Fibroblast of gingiva (primary cell): ENCODE results near the gene BTN2A1.
A peak's percentile ranks its signal among the peaks of the same experiment; 100 is the strongest.

ENCODE experiments used
- DNase-seq: peaks from one replicate; pipeline ENCODE4 v3.0.0-alpha.2; 2011; ENCODE audit warnings: low read depth

Gene BTN2A1

DNA sequence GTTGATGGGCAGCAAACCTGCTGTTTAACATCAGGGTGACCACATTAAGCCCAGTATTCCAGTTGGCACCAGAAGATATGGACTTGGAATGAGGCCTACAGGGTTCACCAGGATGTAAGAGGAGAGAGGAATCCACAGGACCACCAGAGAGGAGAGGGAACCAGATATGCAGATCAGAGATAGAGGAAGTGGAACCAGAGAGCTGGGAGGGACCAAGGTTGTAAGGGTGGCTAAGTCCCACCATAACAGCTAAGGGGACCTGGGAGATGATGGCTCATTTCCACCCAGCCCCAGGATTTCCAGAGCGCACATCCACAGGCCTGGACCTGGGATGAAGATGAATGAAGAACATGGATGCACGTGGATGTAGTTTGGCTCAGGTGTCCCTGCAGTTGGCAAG lies 11.1 kb downstream of the BTN2A1 start:
- no peak for DNase-seq

DNA sequence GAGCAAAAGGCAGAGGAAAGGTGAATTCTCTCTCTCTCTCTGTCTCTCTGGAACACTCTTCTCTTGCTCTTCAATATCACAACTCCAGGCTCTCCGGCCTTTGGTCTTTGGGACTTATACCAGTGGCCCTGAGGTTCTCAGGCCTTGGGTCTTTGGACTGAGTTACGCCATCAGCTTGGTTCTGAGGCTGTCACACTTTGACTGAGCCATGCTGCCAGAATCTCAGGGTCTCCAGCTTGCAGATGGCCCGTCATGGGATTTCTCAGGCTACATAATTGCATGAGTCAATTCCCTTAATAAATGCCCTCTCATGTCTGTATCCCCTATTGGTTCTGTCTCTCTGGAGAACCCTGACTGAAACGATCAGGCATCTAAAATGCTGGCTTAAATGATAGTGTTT lies 12.9 kb downstream of the BTN2A1 start:
- no peak for DNase-seq

DNA sequence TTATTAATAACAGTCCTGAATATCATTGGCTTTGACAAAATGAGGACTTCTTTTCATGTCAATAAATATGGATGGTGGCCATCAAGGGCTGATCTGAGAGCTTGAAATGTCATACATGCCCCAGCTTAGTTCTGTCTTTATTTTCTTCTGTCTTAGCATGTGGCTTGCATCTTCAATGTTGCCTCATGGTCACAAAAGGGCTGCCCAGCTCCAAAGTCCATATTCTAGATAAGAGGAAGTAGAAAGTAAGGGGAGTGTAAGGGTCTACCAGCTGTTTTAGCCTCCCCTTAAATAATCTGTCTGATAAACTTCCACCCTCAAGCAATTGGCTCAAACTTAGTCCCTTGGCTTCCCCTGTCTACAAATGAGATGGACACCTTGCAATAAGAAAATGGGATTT lies 14.2 kb downstream of the BTN2A1 start:
- DNase-seq = no peak

DNA sequence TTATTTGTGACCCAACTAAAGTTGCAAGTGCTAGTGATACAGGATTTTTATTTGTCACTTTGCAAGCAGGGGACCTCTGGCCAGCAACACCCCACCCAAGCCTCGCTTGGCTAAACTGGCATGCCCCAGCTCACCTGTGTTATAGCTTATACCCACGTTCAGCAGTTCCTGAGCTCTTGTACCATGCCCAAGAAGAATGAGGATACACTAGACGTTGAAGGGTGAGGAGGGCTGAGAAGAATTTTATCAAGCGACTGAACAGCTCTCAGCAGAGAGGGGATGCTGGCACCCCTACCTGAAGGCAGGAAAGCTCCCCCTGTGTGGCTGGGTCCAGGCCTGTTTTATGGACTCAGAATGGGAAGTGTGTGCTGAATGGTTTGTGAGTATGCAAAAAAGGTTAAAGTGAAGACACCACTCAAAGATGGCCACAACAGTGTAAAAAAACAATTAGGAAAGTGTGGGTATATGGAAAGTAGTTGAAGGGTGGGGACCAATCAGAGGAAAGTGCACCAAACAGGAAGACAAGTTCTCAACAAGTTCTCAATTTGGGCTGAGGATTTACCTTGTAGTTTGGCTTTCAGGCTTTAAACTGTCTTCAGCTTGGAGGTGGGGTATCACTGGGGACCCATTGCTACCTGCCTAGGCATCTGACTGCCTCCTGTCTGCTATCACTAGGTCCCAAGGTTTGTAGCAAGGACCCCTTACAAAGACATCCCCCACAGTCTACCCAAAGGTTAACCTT lies 15.0 kb downstream of the BTN2A1 start:
- DNase-seq = no peak

DNA sequence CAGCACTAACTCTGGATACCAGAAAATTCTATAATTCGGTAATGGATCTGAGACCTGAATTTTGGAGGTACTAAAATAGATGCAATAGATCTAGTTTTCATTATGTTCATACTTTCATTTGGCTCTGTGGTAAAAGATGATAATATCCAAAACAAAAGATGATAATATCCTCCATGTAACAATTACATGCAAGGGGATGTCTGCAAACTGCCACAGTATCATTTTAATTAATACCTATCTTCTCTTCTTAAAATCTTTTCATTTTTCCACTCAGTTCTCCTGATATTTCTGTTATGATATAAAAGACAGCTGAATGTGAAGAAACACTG lies 15.6 kb downstream of the BTN2A1 start:
- DNase-seq = no peak

DNA sequence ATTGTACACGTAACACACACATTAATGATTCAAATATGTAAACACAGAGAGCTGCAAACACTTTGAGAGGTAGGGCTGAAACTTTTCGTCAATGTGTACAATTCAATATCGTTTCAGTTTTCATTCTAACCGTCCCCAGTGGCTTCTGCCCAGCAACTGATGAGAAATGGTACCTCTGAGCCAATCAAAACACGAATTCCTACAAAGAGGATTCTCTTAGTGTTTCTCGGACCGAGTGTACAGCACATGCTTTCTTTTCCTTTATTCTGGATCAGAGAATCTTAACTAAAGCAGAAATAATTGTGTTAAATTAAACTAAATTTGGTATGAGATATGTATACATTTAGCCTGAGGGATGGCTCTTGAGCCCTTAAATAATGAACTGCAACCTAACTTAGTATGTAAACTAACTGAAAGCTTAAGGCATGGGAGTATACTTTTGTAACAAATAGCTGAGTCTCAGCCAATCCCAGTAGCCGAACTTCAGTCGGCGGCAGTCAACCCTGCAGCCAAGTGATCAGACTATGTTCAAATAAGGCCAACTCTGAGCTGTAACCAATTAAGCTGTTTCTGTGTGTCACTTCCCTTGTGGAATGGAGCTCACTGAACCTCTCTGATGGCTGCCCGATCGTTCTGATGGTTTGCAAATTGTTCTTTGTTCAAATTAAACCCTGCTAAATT lies 16.1 kb downstream of the BTN2A1 start:
- DNase-seq = peak; percentile 94

DNA sequence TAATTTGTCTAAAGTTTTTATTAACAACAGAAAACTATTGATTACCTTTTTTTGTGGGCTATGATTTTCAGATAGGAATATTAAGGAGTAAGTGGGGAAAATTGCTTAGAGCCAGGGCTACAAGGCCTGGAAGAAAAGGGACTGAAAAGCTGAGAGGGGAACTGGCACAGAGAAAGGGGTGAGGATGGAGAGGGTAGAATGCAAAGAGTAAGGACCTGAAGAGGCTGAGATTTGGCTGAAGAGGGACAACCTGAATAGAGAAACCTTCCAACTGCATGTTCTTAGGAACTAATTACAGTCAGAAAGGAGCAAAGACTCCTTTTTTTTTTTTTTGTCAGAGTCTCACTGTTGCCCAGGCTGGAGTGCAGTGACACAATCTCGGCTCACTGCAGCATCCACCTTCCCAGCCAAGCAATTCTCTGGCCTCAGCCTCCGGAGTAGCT lies 16.7 kb downstream of the BTN2A1 start:
- no peak for DNase-seq

DNA sequence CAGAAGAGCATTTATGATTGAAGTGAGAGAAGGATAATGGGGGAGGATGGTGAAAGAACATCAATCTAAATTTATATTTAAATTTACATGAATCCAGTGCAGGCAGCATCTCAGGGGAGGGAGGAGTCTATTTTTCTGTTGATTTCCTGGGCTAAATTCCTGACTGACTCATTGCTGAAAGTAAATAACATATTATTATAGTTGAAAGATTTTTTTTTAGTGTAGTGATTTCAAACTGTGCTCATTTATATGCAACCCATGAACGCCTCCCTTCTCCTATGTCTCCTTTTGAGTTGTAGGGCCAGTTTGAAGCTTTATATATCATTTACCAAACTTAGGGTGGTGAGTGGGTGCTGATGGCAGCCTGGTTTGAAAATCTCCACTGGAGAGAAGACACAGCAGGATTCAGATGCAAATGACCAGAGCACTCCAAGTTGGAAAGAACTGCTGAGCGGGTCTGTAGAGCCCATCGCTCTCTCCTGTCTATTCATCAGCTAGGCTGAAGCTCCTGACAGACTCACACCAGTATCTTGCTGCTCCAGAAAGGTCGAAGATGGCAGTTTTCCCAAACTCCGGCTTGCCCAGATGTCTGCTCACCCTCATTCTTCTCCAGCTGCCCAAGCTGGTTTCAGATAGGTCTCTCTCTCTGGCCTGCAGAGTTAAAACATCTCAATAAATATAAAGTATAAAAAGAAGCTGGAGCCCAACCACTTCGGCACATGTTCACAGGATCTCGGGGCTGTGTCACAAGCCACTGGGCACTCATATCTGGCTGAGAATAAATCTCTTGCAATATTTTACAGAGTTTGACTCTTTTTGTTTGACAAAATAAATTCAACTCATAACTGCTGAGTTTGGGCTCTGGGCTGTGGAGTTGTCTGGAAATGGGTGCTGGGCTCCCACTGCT lies 18.3 kb downstream of the BTN2A1 start:
- DNase-seq = no peak

DNA sequence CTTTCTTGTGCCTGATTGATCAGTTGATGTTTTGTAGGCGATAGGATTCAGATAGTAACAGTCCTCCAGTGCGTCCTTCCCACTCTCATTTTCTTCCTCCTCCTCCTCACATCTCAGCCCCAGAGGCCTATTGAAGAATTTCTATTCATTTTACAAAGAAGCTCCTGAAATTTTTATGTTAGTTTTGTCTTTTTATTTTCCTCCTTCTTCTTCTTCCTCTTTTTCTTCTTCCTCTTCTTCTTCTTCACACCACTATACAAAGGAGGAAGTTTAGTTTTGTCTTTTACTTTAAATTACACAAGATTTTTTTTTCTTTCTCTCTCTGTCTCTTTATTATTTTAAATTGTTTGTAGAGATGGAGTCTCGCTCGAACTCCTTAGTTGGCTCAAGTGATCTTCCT lies 19.1 kb downstream of the BTN2A1 start:
- no peak for DNase-seq

DNA sequence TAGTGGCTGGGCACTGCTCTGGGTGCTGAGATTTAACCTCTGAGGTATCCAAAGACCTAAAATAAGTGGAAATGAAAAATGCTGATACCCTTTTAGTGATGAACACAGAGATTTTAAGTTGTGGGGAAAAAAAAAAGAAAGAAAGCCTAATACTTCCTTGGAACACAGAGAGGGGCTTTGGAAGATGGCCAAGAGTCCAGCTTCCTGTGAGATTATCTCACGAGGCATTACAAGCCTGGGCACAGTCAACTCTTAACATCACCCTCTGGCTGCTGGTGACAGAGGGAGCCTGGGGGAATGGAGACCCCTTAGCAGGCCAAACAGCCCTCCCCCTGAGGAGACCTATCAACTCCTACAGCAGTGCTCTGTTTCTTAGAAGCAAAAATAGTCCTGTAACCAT lies 19.7 kb downstream of the BTN2A1 start:
- DNase-seq = no peak

DNA sequence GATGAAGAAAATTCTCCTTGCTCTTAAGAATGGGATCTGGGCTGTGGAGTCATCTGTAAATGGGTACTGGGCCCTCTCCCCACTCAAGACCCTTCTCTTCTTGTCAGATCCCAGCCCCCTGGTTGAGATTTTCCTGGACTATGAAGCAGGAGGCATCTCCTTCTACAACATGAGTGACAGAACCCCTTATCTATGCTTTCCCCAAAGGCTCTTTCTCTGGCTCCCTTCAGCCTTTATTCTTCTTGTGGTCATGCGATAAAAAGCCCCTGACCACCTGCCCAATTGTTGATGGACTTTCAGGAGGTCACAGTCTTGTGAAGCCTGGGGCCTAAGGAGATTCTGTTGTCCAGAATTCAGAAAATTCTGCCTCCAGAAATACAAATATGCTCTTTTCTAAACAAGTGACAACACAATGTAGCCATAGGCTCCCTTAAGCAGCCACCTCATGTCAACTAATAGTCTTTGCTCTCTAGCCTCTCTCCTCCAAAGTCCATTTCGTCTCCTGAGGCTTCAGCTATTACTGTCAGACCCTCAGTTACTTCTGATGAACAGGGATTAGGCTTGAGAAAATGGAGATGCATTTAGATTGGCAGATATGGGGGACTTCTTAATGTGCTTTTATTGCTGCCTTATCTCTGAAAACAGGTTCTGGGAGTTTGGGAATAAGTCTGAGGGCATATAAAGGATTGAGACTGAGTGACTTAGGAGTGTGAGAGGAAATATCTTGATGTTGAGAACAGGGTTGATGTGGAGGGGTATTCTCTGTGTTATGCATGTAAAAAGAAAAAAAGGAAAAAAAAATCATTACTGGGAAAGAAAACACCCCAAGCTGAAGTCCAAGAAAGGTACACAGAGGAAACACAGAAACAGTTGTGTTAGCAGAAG lies 20.6 kb downstream of the BTN2A1 start:
- DNase-seq = no peak

DNA sequence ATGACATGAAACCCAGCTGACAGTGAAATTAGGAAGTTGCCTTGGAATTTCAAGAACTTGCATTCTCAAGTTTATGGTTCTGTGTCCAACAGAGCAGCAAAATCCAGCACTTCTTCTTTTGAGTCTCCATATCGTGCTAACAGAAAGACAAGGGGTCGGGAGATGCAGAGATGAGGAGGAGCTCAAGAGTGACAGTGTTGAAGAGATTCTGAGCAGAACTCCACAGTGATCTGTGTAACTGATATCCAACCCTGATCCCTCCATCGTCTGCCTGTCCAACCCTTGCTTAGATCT lies 21.2 kb downstream of the BTN2A1 start:
- DNase-seq = no peak

DNA sequence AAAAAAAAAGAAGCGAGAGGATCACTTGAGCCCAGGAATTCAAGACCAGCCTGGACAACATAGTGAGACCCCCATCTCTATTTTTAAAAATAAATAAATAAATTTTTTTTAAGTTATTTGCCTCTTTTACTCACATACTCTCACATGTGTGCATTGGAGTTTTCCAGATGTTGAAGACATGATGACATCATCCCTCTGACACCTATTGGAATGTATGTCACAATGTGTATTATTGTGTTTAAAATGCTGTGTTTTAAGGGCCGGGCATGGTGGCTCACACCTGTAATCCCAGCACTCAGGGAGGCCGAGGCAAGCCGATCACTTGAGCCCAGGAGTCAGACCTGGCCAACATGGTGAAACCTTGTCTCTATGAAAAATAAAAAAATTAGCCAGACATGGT lies 24.6 kb downstream of the BTN2A1 start:
- no peak for DNase-seq

DNA sequence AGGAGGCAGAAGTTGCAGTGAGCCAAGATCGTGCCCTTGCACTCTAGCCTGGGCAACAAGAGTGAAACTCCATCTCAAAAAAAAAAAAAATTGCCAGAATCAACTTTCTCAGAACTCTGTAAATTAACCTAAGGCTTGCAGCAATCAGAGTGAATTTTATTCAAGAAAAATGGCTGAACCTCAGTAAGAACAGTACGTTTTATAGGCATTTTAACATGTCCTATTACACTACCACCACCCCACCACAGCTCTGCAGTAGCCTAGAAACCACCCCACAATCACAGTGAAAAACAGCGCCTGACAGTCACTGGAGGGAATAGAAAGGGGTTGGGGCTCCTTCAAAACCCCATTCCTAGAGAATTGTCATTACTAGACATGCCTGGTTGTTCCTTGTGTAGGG lies 26.0 kb downstream of the BTN2A1 start:
- DNase-seq = no peak

DNA sequence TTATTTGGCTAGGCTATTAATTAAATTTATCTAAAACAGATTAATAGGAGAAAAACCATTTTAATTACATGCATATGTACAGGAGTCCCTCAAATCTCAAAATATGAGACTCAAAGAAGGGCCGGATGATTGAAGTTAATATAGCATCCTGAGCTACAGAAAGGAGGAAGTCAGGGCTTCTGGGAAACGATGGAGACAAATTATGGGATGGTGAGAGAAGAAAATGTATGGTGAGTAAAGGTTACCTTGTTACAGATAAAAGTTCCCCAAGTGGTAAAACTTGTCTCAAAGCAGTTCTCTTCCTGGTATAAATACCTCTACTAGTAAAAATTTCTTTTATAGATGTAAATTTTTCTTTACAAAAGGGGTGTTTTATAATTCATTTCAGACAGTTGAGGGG lies 26.4 kb downstream of the BTN2A1 start:
- DNase-seq = no peak

DNA sequence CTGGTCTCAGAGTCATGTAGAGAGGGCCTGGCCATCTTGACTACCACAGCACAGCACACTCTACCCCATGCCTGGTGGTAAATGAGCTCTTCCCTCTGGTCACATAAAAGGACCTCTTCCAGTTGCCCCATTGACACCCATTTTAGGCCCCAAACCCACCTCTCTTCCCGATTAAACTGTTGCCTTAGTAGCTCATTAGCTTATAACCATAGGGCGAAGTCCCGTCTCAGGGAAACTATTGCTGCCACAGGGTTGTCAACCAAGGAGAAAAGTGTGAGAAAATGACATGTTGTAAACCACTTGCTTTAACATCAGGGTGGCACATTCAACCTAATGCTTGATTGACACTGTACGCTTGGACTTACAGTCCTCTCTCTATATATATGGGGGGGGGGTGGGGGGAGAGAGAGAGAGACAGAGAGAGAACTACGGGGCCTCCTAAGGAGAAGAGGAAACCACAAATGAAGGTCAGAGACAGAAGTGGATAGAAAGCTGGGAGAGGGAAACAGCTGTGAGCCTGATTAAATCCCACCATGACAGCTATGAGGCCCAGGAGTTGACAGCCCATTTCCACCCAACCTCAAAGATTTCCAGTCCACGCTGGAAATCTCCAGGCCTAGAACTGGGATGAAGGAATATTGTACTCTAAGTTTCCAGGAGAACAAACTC lies 27.5 kb downstream of the BTN2A1 start:
- no peak for DNase-seq

DNA sequence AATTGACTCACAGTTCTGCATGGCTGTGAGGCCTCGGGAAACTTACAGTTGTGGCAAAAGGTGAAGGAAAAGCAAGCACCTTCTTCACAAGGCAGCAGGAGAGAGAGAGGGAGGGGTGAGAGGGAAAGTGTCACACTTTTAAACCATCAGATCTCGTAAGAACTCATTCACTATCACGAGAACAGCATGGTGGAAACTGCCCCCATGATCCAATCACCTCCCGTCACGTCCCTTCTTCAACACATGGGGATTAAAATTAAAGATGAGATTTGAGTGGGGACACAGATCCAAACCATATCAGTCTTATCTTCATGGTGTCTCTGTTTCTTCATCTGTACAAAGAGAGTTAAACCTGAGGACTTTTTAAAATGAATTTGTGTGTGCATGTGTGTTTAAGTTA lies 28.6 kb downstream of the BTN2A1 start:
- no peak for DNase-seq

DNA sequence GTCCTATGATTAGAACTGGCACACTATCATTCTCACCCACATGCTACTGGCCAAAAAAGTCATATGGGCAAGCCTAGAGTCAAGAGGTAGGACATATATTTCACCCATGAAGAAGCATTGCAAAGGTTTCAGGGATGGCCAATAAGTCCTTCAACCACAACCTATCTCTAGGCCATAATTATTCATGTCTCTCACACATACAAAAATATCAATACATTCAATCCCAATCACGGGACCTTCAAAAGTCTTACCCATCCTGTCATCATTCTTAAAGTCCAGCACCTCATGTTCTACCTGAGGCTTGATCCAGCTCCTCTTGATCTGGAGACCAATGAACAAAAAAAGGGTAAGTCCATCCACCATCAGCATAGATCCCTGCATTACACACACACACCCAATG lies 29.7 kb downstream of the BTN2A1 start:
- DNase-seq = no peak

DNA sequence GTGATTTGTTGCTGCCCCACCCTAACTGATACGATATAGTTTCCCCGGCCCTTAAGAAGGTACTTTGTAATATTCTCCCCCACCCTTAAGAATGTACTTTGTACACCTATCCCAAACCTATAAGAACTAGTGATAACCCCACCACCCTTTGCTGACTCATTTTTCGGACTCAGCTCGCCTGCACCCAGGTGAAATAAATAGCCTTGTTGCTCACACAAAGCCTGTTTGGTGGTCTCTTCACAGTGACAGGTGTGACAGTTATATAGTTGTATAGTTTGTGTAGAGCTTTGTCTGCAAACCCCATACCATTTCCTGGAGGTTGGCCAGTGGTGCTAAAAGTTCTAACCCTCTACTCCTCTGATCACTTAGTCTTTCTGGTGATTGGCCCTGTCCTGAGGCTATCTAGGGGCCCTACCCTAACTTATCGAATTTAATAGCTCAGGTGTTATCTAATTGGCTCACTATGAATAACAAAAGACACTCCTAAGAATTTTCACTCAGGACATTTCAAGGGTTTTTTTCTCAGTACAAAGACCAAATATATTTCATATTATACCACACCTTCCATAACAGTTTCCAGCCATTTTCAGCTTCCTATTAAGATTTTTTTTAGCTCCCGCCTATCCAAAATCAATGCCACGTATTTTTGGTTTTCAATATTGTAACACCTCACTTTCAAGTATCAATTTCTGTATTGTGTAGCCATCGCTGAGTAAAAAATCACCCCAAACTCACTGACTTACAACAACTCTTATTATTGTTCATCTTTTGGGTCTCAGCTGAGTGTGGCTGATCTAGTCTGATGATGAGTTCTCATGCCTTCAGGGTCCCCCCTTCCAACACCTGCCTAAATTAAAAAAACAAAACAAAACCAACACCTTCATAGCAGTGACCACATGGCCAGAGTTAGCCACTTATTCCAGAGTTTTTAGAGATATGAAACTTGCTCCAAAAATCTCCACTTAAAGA lies 32.5 kb downstream of the BTN2A1 start:
- no peak for DNase-seq

DNA sequence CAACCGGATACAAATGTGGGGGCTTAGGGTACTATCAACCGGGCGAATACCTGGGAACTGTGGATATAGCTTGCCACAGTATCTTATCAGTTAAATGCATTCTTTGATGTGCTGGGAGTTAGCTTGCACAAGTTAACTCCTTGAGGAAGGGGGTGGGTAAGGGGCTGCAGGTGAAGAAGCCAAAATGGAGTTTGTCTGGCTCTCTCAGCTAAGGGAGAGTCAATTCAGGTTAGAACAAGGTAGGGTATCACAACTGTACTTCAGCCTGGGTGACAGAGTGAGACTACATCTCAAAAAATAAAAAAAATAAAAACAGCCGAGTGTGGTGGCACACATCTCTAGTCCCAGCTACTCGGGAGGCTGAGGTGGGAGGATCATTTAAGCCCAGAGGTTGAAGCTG lies 33.8 kb downstream of the BTN2A1 start:
- DNase-seq = no peak
